HG03457 (cell line): ENCODE measurements around the gene LRRC26.

Source experiments
- ATAC-seq: cut with Tn5 transposase; IDR thresholded peaks from one replicate; pipeline ENCODE4 v1.9.1; 2021; ENCODE audit warnings: moderate number of reproducible peaks; ENCODE audit not compliant: unreplicated experiment

The LRRC26 gene

GRCh38 chr9:137157618-137158415 lies 12.0 kb downstream of the LRRC26 start:
- ATAC-seq: no peak

DNA sequence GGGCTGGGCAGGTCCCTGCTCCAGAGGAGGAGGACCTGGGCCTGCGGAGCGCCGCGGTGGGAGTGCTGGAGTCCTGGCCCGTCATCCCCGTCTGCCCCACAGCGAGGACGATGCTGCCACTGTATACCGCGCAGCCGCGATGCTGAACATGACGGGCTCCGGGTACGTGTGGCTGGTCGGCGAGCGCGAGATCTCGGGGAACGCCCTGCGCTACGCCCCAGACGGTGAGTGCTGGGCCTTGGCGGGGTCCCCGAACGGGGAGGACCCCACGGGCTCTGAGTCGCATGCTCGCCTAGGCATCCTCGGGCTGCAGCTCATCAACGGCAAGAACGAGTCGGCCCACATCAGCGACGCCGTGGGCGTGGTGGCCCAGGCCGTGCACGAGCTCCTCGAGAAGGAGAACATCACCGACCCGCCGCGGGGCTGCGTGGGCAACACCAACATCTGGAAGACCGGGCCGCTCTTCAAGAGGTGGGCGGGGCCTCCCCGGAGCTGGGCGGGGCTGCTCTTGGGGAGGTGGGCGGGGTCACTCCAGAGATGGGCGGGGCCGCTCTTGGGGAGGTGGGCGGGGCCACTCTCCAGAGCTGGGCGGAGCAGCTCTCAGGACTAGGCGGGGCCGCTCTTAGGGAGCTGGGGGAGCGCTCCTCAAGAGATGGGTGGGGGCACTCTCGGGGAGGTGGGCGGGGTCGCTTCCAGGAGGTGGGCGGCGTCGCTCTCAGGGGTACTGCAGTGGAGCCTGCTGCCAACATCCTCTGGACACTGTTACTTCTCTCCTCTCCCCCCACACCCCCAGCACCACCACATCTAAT lies 13.1 kb downstream of the LRRC26 start:
- ATAC-seq: no peak

GRCh38 chr9:137152844-137153405 lies 16.9 kb downstream of the LRRC26 start:
- ATAC-seq: no peak

DNA sequence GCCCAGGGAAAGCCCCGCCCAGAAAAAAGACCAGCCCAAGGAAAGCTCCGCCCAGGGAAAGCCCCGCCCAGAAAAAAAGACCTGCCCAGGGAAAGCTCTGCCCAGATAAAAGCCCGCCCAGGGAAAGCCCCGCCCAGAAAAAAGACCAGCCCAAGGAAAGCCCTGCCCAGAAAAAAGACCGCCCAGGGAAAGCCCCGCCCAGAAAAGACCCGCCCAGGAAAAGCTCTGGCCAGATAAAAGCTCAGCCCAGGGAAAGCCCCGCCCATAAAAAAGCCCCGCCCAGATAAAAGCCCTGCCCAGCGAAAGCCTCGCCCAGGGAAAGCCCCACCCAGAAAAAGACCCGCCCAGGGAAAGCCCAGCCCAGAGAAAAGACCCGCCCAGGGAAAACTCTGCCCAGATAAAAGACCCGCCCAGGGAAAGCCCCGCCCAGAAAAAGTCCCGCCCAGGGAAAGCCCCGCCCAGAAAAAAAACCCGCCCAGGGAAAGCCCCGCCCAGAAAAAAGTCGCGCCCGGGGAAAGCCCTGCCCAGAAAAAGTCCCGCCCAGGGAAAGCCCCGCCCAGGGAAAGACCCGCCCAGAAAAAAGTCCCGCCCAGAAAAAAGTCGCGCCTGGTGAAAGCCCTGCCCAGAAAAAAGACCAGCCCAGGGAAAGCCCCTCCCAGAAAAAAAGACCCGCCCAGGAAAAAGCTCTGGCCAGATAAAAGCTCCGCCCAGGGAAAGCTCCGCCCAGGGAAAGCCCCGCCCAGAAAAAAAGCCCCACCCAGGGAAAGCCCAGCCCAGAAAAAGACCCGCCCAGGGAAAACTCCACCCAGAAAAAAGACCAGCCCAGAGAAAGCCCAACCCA lies 19.0 kb downstream of the LRRC26 start:
- no peak for ATAC-seq

GRCh38 chr9:137149942-137150616 lies 19.8 kb downstream of the LRRC26 start:
- no peak for ATAC-seq

DNA sequence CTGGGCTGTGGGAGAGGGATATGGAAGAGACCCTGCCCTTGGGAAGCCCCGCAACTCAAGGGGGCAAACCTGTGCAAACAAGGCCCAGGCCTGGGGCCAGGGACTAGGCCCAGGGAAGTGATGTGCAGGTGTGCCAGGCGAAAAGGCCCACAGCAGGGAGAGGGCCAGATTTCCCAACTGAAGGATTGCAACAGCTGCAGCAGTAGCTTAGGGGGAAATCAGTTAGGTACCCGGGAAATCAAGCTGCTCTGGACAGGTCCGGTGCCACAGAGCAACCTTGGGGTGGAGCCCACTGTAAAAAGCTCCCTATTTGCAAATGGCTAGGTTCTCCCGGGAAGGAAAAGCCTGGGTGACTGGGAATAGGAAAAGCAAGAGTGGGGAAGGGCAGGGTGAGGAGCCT lies 20.5 kb downstream of the LRRC26 start:
- ATAC-seq: no peak

GRCh38 chr9:137148661-137149060 lies 21.2 kb downstream of the LRRC26 start:
- ATAC-seq: no peak

- ATAC-seq: no peak
These were observed 21.6 kb downstream of the LRRC26 start for GRCh38 chr9:137148242-137148641.

DNA sequence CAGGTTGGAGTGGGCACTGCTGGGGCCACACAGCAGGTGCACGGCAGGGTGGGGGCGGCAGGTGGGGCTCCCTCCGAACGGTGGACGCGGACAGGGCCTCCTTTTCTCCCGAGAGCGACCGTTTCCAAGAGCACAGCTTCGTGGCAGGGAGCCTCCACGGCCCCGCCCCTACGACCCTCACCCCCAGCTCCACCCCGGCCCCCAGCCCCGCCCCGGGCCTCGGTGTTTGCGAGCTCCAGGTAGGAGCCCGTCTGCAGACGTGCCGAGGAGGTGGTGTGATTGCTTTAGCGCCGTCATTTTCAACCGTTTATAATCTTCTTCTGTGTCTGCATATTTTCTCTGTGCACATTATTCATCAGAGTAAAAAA lies 22.1 kb downstream of the LRRC26 start:
- ATAC-seq: no peak

GRCh38 chr9:137147091-137147792 lies 22.6 kb downstream of the LRRC26 start:
- ATAC-seq: no peak

DNA sequence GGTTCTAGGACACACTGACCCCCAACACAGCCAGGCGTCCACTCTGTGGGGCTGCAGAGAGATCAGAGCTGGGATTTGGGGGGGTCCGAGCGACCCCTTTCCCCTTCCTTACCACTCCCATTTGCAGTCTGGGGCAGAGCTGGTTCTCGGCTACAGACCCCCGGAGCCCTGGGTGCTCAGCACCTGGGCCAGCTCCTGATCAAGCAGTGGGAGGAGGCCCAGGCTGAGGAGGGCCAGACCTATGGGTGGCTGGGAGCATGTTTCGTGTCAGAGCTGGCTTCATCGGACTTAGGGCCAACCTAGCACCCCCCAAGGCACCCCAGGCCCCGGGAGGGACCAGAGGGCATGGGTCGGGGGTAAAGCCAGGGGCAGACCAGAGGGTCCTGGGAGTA lies 23.3 kb downstream of the LRRC26 start:
- ATAC-seq: no peak

DNA sequence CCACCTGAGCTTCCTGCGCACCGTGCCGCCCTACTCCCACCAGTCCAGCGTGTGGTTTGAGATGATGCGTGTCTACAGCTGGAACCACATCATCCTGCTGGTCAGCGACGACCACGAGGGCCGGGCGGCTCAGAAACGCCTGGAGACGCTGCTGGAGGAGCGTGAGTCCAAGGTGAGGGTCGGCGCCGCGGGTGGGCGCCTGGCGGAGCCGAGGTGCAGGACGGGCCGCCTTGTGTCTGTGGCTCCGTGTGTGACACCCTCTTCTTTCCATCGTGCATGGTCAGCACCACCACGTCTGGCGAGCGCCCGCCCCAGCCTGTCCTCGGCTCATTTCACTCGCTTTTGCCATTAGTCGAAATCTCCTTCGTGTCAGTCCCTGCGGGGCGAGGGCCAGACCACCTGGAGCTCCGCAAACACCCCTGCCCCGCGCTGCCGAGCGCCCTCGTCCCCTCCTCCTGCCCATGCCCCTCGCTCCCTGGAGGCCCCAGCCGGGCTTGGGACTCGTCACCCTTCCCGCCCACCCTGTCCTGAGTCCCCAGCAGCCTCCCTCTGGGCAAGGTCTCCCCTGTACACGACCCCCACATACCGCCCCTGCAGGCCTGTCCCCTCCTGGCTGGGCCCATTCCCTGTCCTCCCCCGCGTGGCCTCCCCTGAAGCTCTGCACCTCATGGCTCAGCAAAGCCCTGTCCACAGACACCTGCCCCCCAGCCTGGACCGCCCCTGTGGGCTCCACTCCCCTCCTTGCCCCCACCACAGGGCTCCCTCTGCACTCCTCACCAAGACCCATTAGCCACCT lies 23.9 kb downstream of the LRRC26 start:
- ATAC-seq: no peak

- no peak for ATAC-seq
These were observed 26.4 kb downstream of the LRRC26 start for GRCh38 chr9:137143459-137143858.

DNA sequence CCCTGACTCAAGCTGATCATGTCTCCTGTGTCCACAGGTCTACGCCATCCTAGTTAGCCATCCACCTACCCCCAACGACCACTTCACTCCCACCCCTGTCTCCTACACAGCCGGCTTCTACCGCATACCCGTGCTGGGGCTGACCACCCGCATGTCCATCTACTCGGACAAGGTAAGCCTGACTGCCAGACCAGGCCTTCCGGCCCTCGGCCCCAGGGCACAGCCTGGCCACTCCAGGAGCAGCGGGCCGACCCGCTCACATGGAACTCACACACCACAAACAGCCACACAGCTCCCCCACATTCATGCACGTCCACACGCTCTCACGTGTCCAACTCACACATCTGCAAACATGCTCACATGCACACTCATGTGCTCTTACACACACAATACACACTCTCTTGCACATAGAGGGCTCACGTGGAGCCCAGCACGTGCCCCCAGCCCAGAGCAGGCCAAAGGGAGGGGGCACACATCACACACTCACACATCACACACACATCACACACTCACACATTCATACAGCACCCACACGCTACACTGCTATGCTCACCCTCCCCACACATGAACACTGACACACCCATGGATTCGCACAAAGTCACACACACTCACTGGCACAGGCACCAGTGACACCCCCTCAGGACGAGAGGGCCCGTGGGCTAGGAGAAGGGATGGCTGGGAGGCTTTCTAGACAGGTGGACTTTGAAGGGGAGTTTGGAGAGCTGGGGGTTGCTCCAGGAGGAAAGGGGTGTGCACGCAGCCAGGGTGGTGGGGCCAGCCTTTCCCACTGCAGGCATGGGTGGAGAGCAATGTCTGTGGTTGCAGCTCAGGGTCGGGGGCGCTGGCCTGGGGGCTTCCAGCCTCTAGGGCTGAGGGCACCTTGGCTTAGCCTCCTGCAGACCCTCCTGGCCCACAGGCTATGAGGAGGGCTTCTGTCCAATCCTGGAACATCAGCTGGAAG lies 27.6 kb downstream of the LRRC26 start:
- no peak for ATAC-seq

DNA sequence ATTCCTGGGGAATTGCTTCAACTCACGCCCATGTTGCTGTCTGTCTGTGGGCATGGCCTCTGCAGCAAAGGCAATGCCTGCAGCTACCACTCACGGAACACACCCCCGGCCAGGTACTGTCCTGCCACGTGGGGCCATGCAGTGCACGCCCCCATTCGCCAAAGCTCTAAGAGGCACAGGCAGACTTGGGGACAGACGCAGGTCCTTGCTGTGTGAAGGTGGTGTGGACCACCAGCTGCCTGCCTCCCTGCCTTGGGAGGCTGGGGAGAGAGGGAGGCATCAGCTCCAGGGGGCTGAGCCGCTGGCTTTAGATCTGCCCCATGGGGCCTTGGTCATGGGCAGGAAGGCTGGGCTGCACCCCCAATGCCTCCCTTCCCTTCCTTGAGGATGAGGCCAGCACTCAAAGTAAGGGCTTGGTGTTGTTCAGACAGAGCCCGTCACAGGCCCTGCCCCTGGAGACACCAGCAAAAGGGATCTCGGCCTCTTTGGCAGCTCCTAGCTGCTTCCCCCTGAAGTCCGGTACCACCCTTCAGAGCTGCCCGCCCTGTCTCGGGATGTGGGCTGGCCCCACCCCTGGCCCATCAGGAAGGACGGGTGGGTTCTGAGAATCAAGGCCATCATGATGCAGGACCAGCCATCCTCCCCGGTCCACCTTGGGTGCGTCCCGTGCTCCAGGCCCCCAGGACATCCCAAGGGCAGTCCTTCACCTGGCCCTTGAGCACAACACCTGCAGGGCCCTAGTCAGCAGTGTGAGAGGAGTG lies 28.6 kb downstream of the LRRC26 start:
- ATAC-seq: no peak

GRCh38 chr9:137140151-137141012 lies 29.5 kb downstream of the LRRC26 start:
- ATAC-seq: no peak
